Ectodermal cell (in vitro differentiated cells): ENCODE results near the gene ZAP70.

Source experiments
- H3K27ac ChIP-seq: 2 replicates; pipeline ENCODE4 v1.7.0; 2013; ENCODE audit warnings: mild to moderate bottlenecking, low read depth, low read length; ENCODE audit not compliant: insufficient read depth, poor library complexity, severe bottlenecking
- H3K27me3 ChIP-seq: 2 replicates; pipeline ENCODE4 v1.7.0; 2013; ENCODE audit warnings: mild to moderate bottlenecking, low read length; ENCODE audit not compliant: insufficient read depth, control insufficient read depth, poor library complexity, severe bottlenecking
- H3K36me3 ChIP-seq: one replicate; pipeline ENCODE4 v1.7.0; 2013; ENCODE audit warnings: low read length; ENCODE audit not compliant: control insufficient read depth, insufficient read depth
- H3K4me1 ChIP-seq: one replicate; pipeline ENCODE4 v1.7.0; 2013; ENCODE audit warnings: low read length; ENCODE audit not compliant: control insufficient read depth, insufficient read depth
- H3K4me3 ChIP-seq: 2 replicates; pipeline ENCODE4 v1.7.0; 2013; ENCODE audit warnings: low read depth, low read length, control low read depth; ENCODE audit not compliant: insufficient read depth
- H3K9me3 ChIP-seq: 2 replicates; pipeline ENCODE4 v1.7.0; 2013; ENCODE audit warnings: mild to moderate bottlenecking, low read length, moderate library complexity; ENCODE audit not compliant: control insufficient read depth
- WGBS, 2 experiments: methylation state at CpG; one replicate each; pipeline ENCODE4 v1.1.7; 2013; ENCODE audit warnings: missing lambda C conversion rate in 2 of 2; 5-methylcytosine and 5-hydroxymethylcytosine counted together

Gene ZAP70

GRCh38 chr2:97698530-97698929, 14.8 kb upstream of the ZAP70 start:
- Histone ChIP-seq H3K9me3 (no peaks in the 10 kb centered on the region), H3K4me1 (no peaks in the 10 kb centered on the region), H3K36me3 (no peaks in the 10 kb centered on the region), H3K27ac (no peak overlapping the region), H3K27me3 (no peaks in the 10 kb centered on the region), H3K4me3 (no peak overlapping the region)
- 89 to 95% methylated on average over 2 to 4 of the region's 4 CpGs for WGBS, 2 experiments

GRCh38 chr2:97699765-97700444, 13.5 kb upstream of the ZAP70 start:
- no peaks in the 10 kb centered on the region for H3K36me3 ChIP-seq
- H3K9me3 ChIP-seq = no peaks in the 10 kb centered on the region
- 69% methylated on average over 11 of the region's 11 CpGs for WGBS, 2 experiments
- no peak overlapping the region for H3K4me3 ChIP-seq
- no peaks in the 10 kb centered on the region for H3K27me3 ChIP-seq
- H3K27ac ChIP-seq = no peak overlapping the region
- no peaks in the 10 kb centered on the region for H3K4me1 ChIP-seq

GRCh38 chr2:97701186-97701585, 12.2 kb upstream of the ZAP70 start:
- whole genome bisulfite sequencing, 2 experiments = 79 to 80% methylated on average over 13 of the region's 13 CpGs
- Histone ChIP-seq H3K4me1 (no peaks in the 10 kb centered on the region), H3K27ac (no peak overlapping the region), H3K36me3 (no peaks in the 10 kb centered on the region), H3K4me3 (no peak overlapping the region), H3K9me3 (no peaks in the 10 kb centered on the region), H3K27me3 (no peaks in the 10 kb centered on the region)

GRCh38 chr2:97701851-97702465, 11.4 kb upstream of the ZAP70 start:
- Histone ChIP-seq H3K27me3 (no peaks in the 10 kb centered on the region), H3K27ac (no peak overlapping the region), H3K4me3 (no peak overlapping the region), H3K4me1 (no peaks in the 10 kb centered on the region), H3K9me3 (no peaks in the 10 kb centered on the region), H3K36me3 (no peaks in the 10 kb centered on the region)
- 94 to 96% methylated on average over 6 of the region's 6 CpGs for WGBS, 2 experiments

- no peaks in the 10 kb centered on the region for H3K36me3 ChIP-seq
- no peaks in the 10 kb centered on the region for H3K27me3 ChIP-seq
- whole genome bisulfite sequencing, 2 experiments = 91 to 92% methylated on average over 15 to 18 of the region's 19 CpGs
- no peak overlapping the region for H3K4me3 ChIP-seq
- H3K4me1 ChIP-seq = no peaks in the 10 kb centered on the region
- H3K9me3 ChIP-seq = no peaks in the 10 kb centered on the region
- no peak overlapping the region for H3K27ac ChIP-seq
Measured at GRCh38 chr2:97702731-97703470, 10.5 kb upstream of the ZAP70 start.

GRCh38 chr2:97703741-97704140, 9.6 kb upstream of the ZAP70 start:
- WGBS, 2 experiments = 86 to 100% methylated on average over 2 of the region's 3 CpGs
- H3K4me1 ChIP-seq = no peaks in the 10 kb centered on the region

GRCh38 chr2:97704989-97705388, 8.4 kb upstream of the ZAP70 start:
- Histone ChIP-seq H3K4me1 (no peaks in the 10 kb centered on the region), H3K4me3 (no peak overlapping the region), H3K9me3 (no peaks in the 10 kb centered on the region), H3K27me3 (no peaks in the 10 kb centered on the region), H3K36me3 (no peaks in the 10 kb centered on the region), H3K27ac (no peak overlapping the region)
- WGBS, 2 experiments = 92 to 96% methylated on average over 5 of the region's 5 CpGs

More at GRCh38 chr2:97703741-97704140, 9.6 kb upstream of the ZAP70 start:
- Histone ChIP-seq H3K36me3 (no peaks in the 10 kb centered on the region), H3K27me3 (no peaks in the 10 kb centered on the region), H3K9me3 (no peaks in the 10 kb centered on the region), H3K4me3 (no peak overlapping the region), H3K27ac (no peak overlapping the region)

- Histone ChIP-seq H3K27me3 (no peaks in the 10 kb centered on the region), H3K27ac (no peak overlapping the region), H3K4me3 (no peak overlapping the region), H3K36me3 (no peaks in the 10 kb centered on the region), H3K4me1 (no peaks in the 10 kb centered on the region), H3K9me3 (no peaks in the 10 kb centered on the region)
- WGBS, 2 experiments = 91 to 95% methylated on average over 11 to 13 of the region's 13 CpGs
Measured at GRCh38 chr2:97706112-97706511, 7.3 kb upstream of the ZAP70 start.

GRCh38 chr2:97706708-97707345, 6.5 kb upstream of the ZAP70 start:
- Histone ChIP-seq H3K4me3 (no peak overlapping the region), H3K9me3 (no peaks in the 10 kb centered on the region), H3K27me3 (no peaks in the 10 kb centered on the region), H3K4me1 (no peaks in the 10 kb centered on the region), H3K27ac (no peak overlapping the region), H3K36me3 (no peaks in the 10 kb centered on the region)
- 79 to 84% methylated on average over 11 of the region's 11 CpGs for WGBS, 2 experiments
